ENCODE data around the gene SLC2A13.
A peak's percentile ranks its signal among the peaks of the same experiment; 100 is the strongest.

The SLC2A13 gene

DNA sequence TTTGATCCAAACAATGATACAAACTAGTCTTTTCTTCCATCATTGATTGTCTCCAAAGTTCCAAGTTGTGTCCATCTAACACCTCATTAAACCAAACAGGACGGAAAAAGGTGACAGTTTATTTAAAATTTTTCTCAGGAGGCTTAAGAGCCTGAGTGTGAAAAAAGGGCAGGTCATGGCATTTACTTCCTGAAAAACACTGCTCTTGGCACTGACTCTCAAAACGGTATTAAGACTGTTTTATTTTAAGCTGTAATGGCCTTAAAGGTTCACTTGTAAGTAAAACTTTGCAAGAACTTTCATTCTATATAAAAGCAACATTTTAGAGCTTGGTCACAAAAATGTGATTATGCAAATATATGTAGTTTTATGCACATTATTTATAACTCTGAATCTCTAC lies 222.5 kb downstream of the SLC2A13 start:
- H3K4me3 ChIP-seq (ENCODE audit: control insufficient read depth, low read depth, low read length) = no peak overlapping the region
- TF ChIP-seq, protein P1, sequence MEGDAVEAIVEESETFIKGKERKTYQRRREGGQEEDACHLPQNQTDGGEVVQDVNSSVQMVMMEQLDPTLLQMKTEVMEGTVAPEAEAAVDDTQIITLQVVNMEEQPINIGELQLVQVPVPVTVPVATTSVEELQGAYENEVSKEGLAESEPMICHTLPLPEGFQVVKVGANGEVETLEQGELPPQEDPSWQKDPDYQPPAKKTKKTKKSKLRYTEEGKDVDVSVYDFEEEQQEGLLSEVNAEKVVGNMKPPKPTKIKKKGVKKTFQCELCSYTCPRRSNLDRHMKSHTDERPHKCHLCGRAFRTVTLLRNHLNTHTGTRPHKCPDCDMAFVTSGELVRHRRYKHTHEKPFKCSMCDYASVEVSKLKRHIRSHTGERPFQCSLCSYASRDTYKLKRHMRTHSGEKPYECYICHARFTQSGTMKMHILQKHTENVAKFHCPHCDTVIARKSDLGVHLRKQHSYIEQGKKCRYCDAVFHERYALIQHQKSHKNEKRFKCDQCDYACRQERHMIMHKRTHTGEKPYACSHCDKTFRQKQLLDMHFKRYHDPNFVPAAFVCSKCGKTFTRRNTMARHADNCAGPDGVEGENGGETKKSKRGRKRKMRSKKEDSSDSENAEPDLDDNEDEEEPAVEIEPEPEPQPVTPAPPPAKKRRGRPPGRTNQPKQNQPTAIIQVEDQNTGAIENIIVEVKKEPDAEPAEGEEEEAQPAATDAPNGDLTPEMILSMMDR (conservative IDR thresholded peaks at IDR 0.05; ENCODE audit: control insufficient read depth, insufficient read depth, low read depth, low read length) = no peak
- DNase-seq (ENCODE audit: low read depth) = no peak

DNA sequence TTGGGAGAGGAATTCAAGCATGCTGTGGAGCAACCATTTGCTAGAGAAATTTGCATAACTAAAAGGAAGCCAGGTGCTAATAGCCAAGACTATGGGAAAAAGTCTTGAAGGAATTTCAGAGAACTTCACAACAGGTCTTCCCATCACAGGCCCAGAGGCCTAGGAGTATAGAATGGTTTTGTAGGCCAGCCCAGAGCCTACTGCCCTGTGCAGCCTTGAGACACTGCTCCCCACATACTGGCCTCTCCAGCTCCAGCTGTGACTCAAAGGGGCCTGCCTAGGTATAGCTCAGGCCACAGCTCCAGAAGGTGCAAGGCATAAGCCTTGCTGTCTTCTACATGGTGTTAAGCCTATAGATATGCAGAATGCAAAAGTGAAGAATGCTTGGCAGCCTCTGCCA lies 227.1 kb downstream of the SLC2A13 start:
- no peak for DNase-seq (ENCODE audit: low read depth)
- TF ChIP-seq, protein P1 (conservative IDR thresholded peaks at IDR 0.05; ENCODE audit: control insufficient read depth, insufficient read depth, low read depth, low read length) = no peak
- H3K4me3 ChIP-seq (ENCODE audit: control insufficient read depth, low read depth, low read length) = no peak overlapping the region

DNA sequence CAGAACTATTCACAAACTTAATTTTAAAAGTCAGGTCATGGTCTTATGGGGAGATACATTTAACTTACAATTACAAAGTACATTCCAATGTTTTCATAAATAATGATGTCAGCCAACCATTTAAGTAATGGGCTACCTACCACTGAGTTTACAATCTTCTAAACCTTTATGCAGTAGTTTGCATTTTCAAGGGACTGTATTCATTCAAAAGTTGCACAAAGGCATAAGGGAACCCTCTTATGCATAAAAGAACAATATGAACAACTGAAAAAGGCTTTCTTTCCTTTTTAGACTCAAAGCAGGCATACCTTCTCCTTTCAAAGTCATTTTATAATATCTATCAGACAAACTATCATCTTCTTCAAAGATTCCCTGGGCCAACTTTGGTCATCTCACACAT lies 230.2 kb downstream of the SLC2A13 start:
- TF ChIP-seq, protein P1 (conservative IDR thresholded peaks at IDR 0.05; ENCODE audit: control insufficient read depth, insufficient read depth, low read depth, low read length) = no peak
- DNase-seq (ENCODE audit: low read depth) = no peak
- no peak overlapping the region for H3K4me3 ChIP-seq (ENCODE audit: control insufficient read depth, low read depth, low read length)

DNA sequence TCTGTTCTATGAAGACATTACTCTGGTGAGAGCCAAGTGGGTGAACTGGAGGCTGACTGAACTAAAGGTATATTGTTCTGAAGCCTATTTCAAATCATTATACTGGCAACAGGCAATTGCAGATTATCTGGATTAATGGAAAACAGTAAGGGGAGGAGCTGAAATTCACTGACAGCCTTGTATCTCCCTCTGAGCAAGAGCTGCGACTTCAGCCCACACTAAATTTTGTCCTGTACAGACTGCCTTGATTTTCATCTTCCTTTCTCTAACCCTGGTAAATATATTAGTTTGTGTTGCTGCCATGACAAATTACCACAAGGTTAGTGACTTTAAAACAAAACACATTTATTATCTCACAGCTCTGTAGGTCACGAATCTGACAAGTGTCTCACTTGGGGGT lies 231.1 kb downstream of the SLC2A13 start:
- DNase-seq (ENCODE audit: low read depth) = no peak
- no peak overlapping the region for H3K4me3 ChIP-seq (ENCODE audit: control insufficient read depth, low read depth, low read length)
- TF ChIP-seq, protein P1 (conservative IDR thresholded peaks at IDR 0.05; ENCODE audit: control insufficient read depth, insufficient read depth, low read depth, low read length) = no peak

DNA sequence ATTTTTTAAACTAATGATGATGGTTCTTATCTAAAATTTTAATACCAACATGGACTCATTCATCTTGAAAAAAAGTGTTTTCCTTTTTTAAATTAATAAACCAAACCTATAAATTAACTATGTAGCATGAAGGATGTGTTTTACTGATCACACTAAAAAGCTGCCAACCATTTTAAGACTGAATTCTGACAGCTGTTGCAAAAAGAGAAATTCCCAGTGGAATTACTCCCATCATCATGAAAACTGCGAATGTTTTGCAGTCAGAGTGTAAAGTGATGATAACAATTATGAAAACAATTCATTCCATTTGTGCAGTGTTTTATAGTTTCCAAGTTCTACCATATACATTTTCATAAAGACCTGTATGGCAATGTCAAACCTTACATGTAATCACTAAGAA lies 232.8 kb downstream of the SLC2A13 start:
- TF ChIP-seq, protein P1 (conservative IDR thresholded peaks at IDR 0.05; ENCODE audit: control insufficient read depth, insufficient read depth, low read depth, low read length) = no peak

DNA sequence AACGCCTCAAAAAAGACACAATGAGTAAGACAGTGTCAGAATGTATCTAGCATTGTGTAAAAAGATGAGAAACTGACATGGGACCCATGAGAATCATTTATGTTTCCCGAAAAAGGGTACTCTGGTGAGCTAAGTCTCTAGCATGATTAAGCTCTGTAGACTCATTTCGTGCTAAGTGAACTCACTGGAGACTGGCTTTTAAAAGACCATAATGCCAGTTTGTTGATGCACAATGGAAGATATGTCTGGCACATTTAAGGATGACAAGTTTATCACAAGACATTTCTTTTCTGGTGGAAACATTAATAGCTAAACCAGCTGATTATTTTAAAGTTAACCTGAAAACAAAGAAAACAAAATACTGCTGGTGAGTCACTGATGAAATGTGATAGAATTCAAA lies 233.5 kb downstream of the SLC2A13 start:
- TF ChIP-seq, protein P1 (conservative IDR thresholded peaks at IDR 0.05; ENCODE audit: control insufficient read depth, insufficient read depth, low read depth, low read length) = no peak
- peak; percentile 16 for DNase-seq (ENCODE audit: low read depth)
- H3K4me3 ChIP-seq (ENCODE audit: control insufficient read depth, low read depth, low read length) = no peak overlapping the region

More for the DNA sequence above, 232.8 kb downstream of the SLC2A13 start:
- no peak overlapping the region for H3K4me3 ChIP-seq (ENCODE audit: control insufficient read depth, low read depth, low read length)
- DNase-seq (ENCODE audit: low read depth) = no peak

DNA sequence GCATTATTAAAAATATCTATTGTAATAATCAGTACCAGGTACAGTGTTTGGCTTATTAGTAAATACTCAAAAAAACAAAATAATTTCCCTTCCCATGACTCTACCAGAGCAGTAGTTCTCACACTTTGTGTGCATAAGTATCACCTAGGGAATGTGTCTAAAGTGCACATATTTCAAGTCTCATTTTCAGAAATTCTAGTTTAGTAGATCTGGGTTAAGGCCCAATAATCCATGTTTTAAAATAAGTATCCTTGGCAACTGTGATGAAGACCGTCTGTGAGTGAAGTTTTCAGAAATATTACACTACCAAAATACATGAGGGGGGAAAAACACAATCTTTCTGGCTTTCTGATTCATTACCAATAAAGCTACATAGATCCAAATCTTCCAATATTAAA lies 237.6 kb downstream of the SLC2A13 start:
- H3K4me3 ChIP-seq (ENCODE audit: control insufficient read depth, low read depth, low read length) = no peak overlapping the region
- TF ChIP-seq, protein P1 (conservative IDR thresholded peaks at IDR 0.05; ENCODE audit: control insufficient read depth, insufficient read depth, low read depth, low read length) = no peak
- no peak for DNase-seq (ENCODE audit: low read depth)

Data from fibroblast of mammary gland (primary cell).